Measurements from ENCODE around the gene WDR12.

DNA sequence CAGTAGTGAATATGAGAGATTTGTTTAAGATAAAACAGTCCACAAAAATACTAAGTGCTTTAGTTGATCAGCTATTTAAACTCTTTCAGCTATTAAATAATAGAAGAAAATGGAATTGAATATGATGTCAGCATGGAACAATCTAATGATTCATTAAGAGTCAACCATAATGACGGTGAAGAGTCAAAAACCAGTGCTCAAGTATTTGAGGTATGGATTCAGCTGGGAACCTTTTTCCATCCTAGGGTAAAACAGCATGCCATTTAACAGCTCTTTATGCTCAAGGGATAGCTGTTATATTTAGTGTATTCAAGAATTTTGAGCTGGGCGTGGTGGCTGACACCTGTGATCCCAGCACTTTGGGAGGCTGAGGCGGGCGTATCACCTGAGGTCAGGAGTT lies 30.3 kb upstream of the WDR12 start:
- no peak for TF ChIP-seq POLR2AphosphoS5 (IDR thresholded peaks at IDR 0.05; ENCODE audit: insufficient read depth, low read depth, low read length)
- TF ChIP-seq, protein P1, sequence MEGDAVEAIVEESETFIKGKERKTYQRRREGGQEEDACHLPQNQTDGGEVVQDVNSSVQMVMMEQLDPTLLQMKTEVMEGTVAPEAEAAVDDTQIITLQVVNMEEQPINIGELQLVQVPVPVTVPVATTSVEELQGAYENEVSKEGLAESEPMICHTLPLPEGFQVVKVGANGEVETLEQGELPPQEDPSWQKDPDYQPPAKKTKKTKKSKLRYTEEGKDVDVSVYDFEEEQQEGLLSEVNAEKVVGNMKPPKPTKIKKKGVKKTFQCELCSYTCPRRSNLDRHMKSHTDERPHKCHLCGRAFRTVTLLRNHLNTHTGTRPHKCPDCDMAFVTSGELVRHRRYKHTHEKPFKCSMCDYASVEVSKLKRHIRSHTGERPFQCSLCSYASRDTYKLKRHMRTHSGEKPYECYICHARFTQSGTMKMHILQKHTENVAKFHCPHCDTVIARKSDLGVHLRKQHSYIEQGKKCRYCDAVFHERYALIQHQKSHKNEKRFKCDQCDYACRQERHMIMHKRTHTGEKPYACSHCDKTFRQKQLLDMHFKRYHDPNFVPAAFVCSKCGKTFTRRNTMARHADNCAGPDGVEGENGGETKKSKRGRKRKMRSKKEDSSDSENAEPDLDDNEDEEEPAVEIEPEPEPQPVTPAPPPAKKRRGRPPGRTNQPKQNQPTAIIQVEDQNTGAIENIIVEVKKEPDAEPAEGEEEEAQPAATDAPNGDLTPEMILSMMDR (IDR thresholded peaks at IDR 0.05; ENCODE audit: extremely low read depth in 1 of 2, insufficient read depth in 1 of 2, low read depth in 1 of 2, low read length in 2 of 2): no peak
- no peak for TF ChIP-seq POLR2A (IDR thresholded peaks at IDR 0.05; ENCODE audit: low read depth, low read length)
- no peak for TF ChIP-seq GATA2 (IDR thresholded peaks at IDR 0.05; ENCODE audit: insufficient read depth, insufficient read length, low read depth, low read length)

All from endothelial cell of umbilical vein (primary cell).